HG03025 (cell line): ENCODE results near the gene CNPPD1.

ENCODE experiments used
- ATAC-seq: cut with Tn5 transposase; IDR thresholded peaks from one replicate; pipeline ENCODE4 v1.9.1; 2021; ENCODE audit warnings: mild to moderate bottlenecking, moderate library complexity; ENCODE audit not compliant: unreplicated experiment, low FRiP score

Gene CNPPD1

DNA sequence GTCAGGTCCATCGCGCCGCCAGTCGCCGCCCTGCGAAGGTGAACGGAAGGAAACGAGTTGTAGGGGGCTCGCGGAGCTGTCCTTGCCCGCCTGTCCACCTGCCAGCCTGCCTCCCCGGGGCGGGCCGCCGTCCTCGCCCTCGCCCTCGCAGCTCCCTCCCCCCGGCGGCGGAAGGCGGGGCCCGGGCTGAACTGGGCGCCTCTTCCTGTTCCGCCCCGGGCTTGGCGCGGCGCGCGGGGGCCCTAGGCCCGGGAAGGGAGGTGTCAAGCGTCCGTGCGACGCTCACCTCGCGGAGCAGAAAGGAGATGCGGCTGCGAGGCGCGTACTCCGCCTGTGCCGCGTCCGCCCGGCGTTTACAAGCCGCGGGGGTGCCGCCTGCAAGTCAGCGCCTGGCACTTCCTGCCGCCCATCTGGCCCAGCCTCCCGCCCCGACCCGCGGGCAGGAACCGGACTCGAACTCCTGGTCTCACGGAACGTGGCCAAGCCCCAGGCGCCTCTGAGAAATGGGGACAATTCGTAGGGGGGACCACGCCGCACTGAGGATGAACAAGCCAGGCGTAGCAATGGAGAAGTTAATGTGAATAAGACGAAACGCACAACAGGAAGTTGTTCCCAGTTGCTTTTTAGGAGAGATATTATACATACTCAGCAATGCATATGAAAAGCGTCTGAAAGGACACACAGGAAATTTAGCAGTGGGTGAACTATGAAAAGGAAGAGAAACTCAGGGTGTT is at the start of gene CNPPD1:
TSS of gene CNPPD1 (minus strand) at position 108 of the 734 bp plus-strand sequence. CDS start at position 11, 97 bp downstream.
- ATAC-seq = peak; percentile 62

GRCh38 chr2:219225350-219225749 is 48.6 kb upstream of the CNPPD1 start:
- no peak for ATAC-seq

DNA sequence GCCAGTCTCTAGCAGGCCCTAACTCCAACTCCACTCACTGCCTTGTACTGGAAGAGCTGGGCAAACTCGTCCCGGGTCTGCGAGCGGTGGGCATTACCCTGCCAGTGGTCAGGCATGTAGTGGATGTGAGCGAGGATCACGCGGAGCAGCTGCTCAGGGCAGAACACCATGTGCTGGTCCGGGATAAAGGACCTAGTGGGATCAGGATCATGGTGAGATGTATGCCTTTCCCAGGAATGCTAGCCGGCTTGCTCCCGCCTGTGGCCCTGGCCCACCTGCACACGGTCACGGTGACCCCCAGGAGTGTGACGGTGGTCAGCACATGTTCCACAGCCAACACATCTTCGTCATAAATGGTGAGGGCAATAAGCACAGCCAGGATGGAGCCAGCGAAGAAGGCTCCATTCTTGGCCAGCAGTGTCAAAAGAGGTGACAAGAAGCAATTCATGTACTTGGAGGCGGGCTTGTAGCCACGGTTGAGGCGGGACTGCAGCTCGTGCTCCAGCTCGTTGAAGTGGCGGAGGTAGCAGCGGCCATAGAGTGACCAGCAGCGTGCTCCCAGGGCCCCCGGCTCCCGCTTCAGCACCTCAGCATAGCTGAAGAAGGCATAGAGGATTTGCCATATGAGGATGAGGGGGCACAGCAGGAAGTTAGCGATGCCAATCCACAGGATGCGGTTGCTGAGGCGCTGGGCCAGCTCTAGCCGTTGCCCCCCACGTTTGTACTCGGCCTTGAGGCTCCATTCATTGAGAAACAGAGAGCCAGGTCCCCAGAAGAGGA is 47.3 kb upstream of the CNPPD1 start:
- ATAC-seq = no peak

GRCh38 chr2:219221957-219222518 is 45.3 kb upstream of the CNPPD1 start:
- no peak for ATAC-seq

GRCh38 chr2:219220652-219221402 is 44.1 kb upstream of the CNPPD1 start:
- ATAC-seq = no peak

DNA sequence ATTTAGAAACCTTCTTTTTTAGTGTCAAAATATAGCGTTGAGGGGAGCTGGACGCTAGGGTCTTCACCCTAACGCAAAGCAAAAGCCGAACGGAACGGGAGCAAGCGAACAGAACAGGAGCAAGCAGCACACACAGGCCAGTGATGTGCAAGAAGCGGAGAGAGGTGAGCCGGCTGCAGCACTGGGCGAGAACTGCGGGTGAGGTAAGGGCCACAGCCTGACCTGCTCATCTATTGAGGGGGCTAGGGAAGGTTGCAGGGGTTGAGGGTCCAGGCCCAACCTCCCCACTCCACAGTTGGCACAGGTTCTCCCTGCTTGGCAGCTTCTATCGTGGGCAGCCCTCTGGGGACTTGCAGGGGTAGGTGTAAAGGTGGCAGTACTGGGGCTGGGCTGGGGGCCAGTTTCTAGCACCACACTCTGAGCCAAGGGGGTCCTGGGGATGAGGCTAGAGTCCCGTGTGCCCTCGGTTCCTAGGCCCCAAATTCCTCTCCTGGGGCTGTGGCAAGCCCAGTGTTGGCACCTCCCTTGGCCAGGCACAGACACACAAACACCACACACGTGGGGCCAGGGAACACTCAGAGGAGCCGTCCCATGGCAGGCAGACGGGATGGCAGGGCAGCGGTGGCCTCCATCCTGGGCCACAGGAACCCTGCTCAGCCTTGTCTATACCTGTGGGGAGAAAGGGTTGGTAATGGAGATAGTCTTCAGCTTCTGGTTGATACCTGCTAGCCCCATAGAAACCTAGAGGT is 43.2 kb upstream of the CNPPD1 start:
- ATAC-seq = no peak

DNA sequence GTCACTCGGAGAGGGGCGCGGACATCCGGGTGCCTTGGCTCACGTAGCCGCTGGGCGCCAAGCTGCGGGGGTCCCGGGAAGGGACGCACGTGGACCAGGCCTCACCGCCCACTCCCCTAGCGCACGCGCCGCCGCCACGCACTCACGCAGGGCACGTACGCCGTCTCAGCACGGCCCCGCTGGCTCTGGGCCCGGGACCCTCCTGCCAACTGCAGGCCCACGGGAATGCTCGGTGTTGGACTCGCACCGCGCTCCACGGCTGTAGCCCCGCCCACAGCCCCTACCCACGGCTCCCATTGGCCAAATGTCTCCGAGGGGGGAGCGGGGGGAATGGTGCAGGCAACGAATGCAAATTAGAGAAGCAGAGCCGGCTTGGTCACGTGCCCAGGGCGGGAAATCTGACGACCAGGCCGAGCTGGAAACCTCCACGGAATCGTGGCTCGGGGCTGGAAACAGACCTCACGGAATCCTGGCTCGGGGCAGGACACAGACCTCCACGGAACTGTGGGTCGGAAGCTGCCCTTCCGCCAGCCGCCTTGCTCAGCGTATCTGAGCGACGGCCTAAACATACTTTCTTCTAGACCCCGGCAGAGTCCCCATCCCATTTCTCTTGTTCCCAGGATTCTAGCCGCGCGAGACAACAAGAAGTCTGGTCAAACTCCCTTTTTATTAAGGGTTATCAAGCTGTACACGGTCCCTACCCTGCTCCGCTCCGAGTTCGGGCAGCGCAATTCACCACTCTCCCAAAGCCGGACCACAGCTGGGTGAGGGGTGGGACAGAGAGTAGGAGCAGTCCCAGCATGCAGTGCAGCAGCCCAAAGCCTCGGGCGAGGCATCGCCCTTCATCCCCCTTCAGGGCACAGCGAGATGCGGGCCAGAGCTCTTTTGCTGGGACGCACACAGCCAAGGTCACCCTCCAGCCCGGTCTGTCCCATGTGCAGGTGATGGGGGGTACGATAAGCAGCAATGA is 42.3 kb upstream of the CNPPD1 start, which contains the start of gene ABCB6:
TSS of gene ABCB6 (minus strand) at position 227 of the 970 bp plus-strand sequence. CDS start 285 bp downstream, outside the sequence.
- ATAC-seq = peak; percentile 75

GRCh38 chr2:219218217-219218731 is 41.5 kb upstream of the CNPPD1 start:
- peak; percentile 11 for ATAC-seq

- ATAC-seq = no peak
Observed at GRCh38 chr2:219216535-219216915, 39.8 kb upstream of the CNPPD1 start.

DNA sequence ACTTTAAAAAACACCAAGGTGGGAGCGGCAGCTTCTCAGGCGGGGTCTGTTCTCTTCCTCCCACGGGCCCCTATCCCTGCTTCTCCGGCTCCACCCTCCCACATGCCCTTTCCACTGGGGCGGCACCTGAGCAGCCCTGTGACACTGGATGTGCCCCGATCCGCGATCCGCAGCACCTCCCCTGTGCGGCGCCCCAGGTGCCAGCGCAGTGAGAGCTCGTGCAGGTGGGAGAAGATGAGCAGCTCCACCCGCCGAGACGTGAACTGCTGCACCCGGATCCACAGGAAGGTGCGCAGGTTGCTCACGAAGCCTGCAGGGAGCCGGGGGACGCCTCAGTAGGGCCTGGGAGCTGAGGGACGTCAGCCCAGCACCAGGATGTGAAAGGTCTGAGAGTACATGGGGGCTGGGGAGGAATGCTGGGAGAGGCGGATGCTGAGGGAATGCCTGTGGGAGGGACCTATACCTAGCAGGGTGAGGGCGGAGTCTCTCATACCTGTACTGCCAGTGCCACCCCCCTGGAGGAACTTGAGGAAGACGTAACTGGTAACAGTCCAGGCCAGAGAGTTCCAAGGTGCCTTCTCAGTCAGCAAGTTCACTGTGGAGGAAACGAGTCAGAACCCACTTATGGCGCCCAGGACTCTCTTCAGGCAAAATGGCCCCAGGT is 39.3 kb upstream of the CNPPD1 start:
- no peak for ATAC-seq

- no peak for ATAC-seq
Observed at GRCh38 chr2:219214786-219215185, 38.1 kb upstream of the CNPPD1 start.

- ATAC-seq = no peak
Observed at GRCh38 chr2:219214141-219214540, 37.4 kb upstream of the CNPPD1 start.

- ATAC-seq = no peak
Observed at GRCh38 chr2:219213486-219214071, 36.9 kb upstream of the CNPPD1 start.

- ATAC-seq = no peak
Observed at GRCh38 chr2:219213026-219213415, 36.3 kb upstream of the CNPPD1 start.

DNA sequence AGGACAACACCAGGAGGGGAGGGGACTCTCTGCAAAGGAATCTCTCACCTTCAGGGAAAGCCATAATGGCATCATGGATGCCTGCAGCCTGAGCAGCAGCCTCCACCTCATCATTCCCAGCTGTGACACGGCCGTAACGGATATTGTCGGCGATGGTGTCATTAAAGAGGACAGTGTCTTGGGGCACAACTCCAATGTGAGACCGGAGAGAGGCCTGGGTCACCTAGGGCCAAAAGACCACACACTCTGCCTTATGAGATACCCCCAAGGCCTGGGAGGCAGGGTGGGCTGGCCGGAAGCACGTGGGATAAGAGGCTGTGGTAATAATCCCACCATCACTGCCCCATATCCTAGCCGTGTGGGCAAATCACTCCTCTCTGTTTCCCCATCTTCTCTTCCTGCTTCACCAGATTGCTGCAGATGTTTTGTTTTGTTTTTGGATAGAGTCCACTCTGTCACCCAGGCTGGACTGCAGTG is 34.2 kb upstream of the CNPPD1 start:
- no peak for ATAC-seq

GRCh38 chr2:219210196-219210885 is 33.6 kb upstream of the CNPPD1 start:
- no peak for ATAC-seq
